ENCODE results near the gene PPFIBP2. TPM values are rescaled to one million over a fixed set of nuclear protein-coding genes. Genes with fewer than 3 reads are reported as not detected.

PPFIBP2 gene
- total and polyA plus RNA-seq, 2 of the 13 experiments (the other 11 are each of a cell fraction or from before 2014, with no cell fraction given) = 15.0 to 52.5 TPM

- TF ChIP-seq, protein P1, sequence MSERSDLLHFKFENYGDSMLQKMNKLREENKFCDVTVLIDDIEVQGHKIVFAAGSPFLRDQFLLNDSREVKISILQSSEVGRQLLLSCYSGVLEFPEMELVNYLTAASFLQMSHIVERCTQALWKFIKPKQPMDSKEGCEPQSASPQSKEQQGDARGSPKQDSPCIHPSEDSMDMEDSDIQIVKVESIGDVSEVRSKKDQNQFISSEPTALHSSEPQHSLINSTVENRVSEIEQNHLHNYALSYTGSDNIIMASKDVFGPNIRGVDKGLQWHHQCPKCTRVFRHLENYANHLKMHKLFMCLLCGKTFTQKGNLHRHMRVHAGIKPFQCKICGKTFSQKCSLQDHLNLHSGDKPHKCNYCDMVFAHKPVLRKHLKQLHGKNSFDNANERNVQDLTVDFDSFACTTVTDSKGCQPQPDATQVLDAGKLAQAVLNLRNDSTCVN (CRISPR knock-in tag; IDR thresholded peaks at IDR 0.05; ENCODE audit: borderline replicate concordance) = no peak
- TF ChIP-seq GATAD2A (CRISPR knock-in tag; IDR thresholded peaks at IDR 0.05) = peak; percentile 81
- TF ChIP-seq, protein P2, sequence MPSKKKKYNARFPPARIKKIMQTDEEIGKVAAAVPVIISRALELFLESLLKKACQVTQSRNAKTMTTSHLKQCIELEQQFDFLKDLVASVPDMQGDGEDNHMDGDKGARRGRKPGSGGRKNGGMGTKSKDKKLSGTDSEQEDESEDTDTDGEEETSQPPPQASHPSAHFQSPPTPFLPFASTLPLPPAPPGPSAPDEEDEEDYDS (CRISPR knock-in tag; IDR thresholded peaks at IDR 0.05) = no peak
- TF ChIP-seq, protein P3, sequence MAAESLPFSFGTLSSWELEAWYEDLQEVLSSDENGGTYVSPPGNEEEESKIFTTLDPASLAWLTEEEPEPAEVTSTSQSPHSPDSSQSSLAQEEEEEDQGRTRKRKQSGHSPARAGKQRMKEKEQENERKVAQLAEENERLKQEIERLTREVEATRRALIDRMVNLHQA (CRISPR knock-in tag; IDR thresholded peaks at IDR 0.05) = no peak
- TF ChIP-seq, protein P4, sequence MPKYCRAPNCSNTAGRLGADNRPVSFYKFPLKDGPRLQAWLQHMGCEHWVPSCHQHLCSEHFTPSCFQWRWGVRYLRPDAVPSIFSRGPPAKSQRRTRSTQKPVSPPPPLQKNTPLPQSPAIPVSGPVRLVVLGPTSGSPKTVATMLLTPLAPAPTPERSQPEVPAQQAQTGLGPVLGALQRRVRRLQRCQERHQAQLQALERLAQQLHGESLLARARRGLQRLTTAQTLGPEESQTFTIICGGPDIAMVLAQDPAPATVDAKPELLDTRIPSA (CRISPR knock-in tag; IDR thresholded peaks at IDR 0.05; ENCODE audit: borderline replicate concordance) = no peak
- TF ChIP-seq KIAA2018 (CRISPR knock-in tag; IDR thresholded peaks at IDR 0.05; ENCODE audit: borderline replicate concordance) = no peak
- TF ChIP-seq, protein P5, sequence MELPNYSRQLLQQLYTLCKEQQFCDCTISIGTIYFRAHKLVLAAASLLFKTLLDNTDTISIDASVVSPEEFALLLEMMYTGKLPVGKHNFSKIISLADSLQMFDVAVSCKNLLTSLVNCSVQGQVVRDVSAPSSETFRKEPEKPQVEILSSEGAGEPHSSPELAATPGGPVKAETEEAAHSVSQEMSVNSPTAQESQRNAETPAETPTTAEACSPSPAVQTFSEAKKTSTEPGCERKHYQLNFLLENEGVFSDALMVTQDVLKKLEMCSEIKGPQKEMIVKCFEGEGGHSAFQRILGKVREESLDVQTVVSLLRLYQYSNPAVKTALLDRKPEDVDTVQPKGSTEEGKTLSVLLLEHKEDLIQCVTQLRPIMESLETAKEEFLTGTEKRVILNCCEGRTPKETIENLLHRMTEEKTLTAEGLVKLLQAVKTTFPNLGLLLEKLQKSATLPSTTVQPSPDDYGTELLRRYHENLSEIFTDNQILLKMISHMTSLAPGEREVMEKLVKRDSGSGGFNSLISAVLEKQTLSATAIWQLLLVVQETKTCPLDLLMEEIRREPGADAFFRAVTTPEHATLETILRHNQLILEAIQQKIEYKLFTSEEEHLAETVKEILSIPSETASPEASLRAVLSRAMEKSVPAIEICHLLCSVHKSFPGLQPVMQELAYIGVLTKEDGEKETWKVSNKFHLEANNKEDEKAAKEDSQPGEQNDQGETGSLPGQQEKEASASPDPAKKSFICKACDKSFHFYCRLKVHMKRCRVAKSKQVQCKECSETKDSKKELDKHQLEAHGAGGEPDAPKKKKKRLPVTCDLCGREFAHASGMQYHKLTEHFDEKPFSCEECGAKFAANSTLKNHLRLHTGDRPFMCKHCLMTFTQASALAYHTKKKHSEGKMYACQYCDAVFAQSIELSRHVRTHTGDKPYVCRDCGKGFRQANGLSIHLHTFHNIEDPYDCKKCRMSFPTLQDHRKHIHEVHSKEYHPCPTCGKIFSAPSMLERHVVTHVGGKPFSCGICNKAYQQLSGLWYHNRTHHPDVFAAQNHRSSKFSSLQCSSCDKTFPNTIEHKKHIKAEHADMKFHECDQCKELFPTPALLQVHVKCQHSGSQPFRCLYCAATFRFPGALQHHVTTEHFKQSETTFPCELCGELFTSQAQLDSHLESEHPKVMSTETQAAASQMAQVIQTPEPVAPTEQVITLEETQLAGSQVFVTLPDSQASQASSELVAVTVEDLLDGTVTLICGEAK (IDR thresholded peaks at IDR 0.05) = no peak
- TF ChIP-seq, protein P5 (CRISPR knock-in tag; IDR thresholded peaks at IDR 0.05) = peak; percentile 23; the same call in 1 of the 2 replicates
- no peak for TF ChIP-seq RBFOX2 (IDR thresholded peaks at IDR 0.05; ENCODE audit: low read depth, low read length)
Measured at GRCh38 chr11:7525424-7525823, 11.6 kb downstream of the PPFIBP2 start (continued).
